Measurements from ENCODE around the gene DPYD.
"Not testable (repeated sequence)": the region's sequence is repeated elsewhere in the genome, so short reads cannot be mapped to it uniquely, and the experiment has no call there.

The DPYD gene

DNA sequence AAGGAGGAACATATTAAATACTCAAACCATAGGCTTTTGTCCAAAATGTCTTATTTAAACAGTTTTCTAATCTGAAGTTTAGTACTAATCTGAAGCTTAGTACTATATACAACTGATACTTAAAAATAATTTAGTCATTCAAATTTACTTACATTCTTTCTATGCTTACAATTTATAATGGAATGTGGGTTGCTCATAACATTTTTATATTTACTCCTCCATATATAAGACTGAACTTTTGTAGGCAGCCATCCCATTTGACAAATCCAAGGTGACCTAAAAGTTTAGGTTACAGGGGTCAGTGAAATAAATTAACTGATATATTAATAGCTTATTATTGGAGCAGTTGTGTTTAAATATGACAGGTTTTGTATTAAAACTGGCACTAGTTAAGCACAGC, 570.6 kb downstream of the DPYD start:
- peak; percentile 62 for DNase-seq

DNA sequence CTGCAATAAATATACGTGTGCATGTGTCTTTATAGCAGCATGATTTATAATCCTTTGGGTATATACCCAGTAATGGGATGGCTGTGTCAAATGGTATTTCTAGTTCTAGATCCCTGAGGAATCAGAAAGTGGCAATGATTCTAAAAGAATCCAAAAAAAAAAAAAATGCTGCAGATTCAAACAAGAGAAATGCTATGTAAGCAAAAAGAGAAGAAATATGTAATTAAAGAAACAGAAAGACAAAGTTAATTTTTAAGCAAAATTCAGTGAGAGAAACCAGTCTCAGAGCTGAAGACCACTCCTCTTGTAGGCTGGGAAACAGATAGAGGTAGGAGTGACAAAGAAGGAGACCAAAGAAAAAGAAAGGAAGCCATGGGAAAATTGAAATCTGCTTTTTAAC, 571.0 kb downstream of the DPYD start:
- DNase-seq, result not testable (repeated sequence)

DNA sequence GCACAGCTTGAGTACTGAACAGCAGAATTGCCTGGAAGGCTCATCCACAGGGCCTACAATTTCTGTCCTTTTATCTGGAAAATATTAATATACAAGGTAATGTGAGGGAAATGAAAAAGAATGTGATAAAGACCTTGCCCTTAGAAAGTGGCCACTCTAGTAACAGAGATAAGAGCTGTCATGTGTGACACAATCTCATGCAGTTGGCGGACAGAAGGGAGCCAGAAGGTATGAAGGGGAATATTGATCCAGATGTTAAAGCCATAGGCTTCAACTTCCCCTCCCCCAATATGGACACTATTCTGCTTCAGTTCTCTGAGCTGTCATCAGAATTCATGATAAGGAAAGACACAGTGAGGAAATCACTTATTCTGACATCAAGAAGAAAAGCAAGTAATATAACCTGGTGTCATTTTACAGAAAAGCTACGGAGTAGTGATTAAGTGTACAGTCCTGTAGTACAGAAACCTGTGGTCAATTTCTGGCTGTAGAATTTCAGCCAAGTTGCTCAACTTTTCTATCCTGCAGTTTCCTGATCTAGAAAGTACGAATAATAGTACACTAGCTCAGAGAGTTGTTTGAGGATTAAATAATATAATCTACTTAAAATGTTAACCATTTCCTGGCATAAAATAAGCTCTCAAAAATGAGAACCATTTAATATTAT, 572.1 kb downstream of the DPYD start:
- DNase-seq, result peak; percentile 73

DNA sequence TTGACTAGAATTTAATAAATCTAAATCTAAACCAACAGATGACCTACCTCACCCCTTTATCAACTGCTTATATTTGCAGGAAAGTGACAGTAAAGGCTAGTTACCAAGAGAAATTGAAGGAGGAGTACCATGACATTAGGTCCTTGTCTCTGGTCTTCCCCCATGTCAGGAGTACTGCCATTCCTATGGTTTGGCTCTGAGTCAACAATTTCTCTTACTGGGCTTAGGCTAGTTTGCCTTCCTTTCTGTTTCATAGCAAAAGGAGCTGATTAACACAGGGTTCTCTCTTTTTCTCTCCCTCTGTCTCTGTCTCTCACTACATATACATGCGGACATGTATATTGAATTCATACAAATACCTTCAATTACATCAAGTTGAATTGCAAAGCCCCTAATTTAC, 579.9 kb downstream of the DPYD start:
- peak; percentile 71 for DNase-seq

DNA sequence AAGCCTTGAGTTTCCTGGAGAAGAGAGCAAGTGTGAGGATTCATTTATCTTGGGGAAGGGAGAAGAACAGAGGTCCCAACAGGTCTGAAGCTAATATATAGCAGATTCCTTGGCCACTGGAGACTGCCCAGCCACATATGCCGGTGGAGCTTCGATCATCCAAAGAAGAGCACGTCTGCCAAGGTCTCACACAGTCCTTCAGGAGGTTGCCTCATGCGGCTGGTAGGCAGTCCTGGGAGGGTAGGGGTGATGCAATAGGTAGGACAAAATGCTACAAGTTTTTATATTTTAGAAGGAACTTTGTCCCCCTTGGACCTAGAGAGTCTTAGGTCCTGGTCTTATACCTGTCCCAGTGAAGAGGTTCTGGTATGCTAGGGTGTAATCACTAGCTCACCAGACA, 582.5 kb downstream of the DPYD start:
- DNase-seq, result no peak

DNA sequence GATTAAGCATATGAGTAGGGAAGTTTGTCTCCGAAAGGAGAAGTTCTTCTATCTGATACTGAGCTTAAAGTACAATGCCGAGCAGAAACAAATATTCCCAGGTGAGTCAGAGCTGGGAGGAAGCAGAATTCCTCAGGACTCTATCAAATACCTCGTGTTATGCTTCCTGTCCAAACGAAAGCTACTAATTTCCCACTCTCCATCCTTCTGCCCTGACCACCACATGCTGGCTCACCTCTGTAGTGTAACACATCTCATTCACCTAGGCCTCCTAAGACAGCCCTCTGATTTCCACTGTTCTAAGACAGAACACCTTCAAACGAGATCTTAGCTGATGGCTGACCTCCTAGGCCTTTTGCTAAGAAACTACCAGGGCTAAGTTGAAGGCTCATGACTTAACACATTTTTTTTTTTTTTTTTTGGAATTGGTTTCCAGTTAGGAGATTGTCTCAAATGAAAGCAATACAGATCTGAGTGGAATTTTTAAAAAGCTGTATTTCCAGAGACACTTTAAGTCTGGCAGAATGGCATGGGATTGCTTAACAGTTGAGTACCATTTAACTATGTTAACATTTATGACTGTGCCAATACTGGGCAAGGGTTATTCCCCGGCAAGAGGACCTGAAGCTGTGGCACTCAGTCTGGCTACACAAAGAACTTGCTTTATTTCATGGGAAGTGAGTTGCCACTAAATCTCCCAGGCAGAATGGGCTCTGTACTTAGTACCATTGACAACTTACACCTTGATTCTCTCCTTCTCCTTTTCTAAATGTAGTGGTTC, 583.4 kb downstream of the DPYD start:
- no peak for DNase-seq

DNA sequence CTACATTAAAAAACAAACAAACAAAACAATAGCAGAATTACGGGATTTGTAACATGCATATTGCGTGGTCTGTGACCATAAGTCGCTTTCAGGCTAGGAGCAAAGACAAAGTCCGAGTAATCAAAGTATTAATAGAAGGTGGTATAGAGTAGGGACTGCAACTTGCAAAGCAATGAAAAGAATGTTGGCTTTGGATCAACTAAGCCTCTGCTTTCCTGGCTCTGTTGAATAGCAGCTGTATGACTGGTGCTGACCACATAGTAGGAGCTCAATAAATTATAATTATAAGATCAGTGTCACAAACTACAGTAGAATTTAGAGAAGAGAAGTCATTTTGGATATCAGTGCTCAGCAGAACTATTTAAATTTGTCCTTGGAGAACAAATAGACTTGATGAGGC, 586.4 kb downstream of the DPYD start:
- peak; percentile 86 for DNase-seq

DNA sequence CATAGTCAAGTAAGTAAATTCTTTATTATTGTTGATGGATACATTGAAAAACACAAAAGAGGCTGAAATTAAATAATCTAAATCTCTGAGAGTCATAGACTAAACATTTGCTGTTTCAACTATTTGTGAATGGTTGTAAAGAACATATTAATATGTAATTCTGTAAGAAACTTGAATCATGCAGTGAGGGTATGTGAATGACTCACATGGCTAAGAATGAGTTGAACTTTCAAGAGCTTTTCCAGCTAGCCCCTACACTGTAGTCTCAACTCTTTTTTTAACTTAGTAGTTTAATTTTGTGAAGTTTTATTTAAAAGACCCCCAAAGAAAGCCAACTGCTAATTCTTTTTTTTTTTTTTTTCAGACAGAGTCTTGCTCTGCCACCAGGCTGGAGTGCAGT, 588.1 kb downstream of the DPYD start:
- DNase-seq, result peak; percentile 83

DNA sequence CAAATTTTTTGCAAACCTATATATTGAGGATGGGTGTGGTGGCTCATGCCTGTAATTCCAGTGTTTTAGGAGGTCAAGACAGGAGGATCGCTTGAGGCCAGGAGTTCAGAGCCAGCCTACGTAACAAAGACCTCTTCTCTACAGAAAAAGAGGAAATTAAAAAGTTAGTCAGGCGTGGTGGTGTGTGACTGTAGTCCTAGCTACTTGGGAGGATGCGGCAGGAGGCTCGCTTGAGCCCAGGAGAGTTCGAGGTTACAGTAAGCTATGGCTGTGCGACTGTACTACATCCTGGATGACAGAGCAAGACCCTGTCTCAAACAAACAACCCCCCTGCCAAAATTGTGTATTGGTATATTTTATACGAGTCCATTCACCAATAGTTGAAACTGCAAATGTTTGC, 589.7 kb downstream of the DPYD start:
- DNase-seq, result no peak

DNA sequence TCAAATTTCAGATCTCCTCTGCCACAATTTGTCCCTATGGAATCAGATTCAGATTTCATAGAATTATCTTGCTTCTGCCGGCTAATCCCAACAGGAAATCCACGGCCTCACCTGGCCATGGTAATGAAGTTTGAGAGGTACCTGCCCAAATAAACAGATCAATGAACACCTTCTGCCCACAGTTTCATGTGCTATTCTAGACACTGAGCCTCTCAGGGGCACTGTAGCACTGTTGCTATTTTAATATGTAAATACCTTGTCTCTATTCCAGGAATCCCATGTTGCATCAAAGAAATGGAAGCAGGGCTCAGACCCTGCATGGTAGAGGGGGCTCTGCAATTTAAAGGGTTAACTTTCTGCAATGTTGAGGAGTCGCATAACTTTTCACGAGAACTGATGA, 606.1 kb downstream of the DPYD start:
- no peak for DNase-seq

DNA sequence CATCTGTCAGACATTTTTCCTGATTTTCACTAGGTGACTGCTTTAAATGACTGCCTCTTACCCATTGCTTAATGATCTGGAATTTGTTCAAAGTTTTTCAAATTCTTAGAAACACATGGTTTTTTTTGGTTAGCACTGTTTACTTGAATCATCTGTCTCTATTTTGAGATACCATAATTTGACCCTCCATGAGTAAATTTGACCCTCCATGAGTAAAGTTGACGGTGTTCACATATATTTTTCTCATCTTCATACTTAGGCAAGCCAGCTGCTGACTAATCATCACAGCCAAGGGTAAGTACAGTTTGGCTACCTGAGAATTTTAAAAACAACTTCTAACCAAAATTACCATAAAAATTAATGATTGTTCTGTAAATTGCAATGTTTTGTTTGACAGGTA, 612.7 kb downstream of the DPYD start:
- DNase-seq, result peak; percentile 93

DNA sequence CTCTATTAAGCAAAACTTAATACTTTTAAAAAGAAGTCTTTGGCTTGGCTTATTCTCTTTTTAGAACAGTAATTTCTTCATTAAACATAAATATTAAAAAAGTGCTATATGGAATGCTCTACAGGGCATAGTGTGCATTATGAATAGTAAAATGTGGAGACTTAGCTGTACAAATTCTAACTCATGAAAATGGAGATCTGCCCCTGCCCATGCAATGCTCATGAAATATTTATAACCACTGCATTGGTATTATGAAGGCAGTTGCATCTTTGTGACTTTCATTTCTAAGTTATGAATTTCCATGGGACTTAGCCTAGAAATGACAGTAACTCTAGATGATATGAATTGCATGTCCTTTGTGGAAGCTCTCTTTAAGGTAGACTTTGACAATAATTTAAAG, 613.3 kb downstream of the DPYD start:
- no peak for DNase-seq

DNA sequence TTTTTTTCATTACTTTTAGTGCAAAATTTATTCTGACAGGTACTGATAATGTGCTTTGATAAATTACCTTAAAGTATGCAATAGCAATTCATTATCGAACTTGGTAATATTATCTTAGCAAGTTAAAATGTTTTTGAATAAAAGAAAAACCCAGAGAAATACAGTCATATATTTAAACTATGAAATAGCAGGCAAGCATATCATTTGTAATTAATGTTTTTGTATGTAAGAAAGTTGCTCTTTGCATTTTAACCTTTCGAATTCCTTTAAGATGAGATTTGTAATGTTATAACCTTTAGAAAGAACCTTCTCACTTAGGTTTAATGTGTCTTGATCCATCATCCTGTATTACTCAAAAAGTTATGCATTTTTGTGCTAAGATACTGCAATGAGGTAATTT, 613.7 kb downstream of the DPYD start:
- peak; percentile 17 for DNase-seq

DNA sequence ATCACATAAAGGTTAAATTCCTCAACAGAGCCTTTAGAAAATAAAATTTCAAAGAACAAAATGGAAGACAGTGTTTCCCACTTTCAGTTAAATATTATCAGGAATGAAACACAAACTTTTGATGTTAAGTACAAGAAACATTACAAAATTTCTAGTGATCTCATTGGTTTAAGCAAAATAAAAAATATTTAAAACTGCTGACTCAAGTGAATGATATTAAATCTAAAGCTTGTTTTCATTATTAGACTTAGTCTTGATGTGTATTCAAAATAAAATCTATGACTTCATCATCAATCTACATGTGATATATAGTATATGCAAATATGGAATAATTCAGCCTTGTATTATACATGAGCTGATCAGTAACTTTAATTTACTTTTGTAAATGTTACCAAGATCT, 614.3 kb downstream of the DPYD start:
- no peak for DNase-seq

DNA sequence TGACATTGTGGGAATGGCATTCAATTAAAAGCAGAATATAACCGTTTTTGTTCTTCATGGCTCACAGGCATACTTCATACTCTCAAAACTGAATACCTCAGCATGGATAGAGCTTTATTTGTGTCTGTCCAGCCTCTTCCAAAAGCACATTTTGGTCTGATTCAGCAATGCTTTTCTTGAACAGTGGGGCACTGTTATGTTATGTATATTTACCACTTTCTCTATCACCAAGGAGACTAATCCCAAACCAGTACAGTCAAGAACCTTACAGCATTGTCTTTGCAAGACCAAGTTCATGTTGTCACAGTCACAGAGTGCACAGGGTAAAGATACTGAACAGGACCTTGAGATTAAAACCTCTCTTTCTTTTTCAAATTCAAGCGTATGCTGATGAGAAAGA, 616.5 kb downstream of the DPYD start:
- DNase-seq, result no peak

DNA sequence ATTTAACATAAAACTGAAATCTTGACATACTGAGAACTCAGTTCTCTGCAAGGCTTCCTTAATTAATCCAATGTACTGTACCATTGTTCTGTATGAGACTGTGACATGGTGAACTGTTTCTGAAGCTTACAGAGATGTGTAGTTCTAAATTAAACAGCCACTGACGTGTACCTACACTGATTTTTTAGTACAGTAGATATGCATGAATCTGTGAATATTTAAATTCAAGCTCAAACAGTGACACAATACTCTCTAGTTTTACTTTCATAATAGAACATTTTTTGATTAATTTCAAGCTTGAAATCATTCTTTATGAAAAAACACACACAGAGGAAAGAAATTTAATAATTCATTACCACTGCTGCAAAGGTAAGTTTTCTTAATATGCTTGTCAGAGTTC, 621.9 kb downstream of the DPYD start:
- DNase-seq, result no peak

DNA sequence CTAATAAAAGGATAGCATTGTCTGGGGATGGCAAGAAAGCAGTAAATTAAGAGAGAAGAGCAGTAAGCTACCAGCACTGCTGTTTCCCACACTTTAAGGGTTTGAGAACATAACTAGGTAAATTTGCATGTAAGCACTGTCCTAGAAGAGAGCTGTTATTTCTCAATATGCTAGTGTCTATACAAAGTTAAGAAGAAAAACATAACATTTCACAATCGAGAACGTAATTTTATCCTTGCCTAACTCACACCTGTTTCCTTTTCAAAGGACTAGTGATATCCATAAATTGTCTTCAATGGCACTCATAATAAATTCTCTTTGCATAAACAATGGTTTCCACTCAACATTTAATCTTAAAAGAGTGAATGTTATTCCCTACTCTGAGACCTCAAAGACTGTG, 623.2 kb downstream of the DPYD start:
- no peak for DNase-seq

DNA sequence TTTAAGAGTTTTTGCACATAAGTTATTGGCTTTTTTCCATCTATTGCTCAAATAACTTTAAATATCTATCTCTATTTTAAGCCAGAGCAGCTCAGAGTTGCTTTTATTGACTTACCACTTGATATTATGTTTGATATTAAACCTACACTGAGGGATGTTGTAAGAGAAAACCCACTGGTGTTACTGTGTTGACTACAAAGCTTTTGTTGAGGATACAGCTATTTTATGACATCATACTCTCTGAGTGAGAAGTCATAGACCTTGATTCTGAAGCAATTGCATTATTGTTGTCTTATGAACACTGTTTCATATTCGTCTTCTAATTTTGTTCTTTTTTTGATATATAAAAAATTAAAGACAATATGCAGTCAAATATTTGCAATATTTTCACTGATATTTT, 638.9 kb downstream of the DPYD start:
- no peak for DNase-seq

DNA sequence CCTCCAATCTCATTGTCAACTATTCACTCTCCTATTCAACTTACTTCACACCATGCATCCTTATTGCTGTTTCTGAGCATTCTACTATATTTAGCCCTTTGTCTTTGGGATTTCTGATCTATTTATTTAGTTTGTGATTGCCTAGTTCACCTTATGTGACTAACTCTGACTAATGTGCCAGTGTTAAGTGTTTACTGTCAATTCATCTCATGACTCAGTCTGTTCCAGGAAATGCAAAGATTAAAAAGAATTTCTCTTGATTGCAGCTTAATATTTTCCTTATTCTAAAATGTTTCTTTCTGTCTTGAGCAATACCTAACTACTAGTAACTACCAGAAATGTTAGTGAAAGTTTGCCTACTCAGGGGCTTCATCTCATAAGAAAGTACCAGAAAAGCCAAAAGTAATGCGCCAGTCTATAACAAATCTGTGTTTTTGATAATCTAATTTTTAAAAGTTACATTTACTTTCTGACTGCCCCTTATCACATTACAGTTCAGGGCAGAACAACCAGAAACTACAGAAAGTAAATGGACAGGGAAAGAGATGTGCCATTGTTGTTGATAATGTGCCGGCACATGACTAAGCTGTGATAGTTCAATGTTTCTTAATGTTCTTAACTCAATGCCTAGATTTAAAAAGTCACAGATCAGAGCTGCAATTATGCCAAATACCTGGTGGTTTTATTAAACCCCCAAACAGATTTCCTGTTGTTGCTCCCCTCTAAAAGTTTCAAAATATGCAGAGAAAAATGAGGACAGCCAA, 642.8 kb downstream of the DPYD start:
- peak; percentile 93 for DNase-seq

DNA sequence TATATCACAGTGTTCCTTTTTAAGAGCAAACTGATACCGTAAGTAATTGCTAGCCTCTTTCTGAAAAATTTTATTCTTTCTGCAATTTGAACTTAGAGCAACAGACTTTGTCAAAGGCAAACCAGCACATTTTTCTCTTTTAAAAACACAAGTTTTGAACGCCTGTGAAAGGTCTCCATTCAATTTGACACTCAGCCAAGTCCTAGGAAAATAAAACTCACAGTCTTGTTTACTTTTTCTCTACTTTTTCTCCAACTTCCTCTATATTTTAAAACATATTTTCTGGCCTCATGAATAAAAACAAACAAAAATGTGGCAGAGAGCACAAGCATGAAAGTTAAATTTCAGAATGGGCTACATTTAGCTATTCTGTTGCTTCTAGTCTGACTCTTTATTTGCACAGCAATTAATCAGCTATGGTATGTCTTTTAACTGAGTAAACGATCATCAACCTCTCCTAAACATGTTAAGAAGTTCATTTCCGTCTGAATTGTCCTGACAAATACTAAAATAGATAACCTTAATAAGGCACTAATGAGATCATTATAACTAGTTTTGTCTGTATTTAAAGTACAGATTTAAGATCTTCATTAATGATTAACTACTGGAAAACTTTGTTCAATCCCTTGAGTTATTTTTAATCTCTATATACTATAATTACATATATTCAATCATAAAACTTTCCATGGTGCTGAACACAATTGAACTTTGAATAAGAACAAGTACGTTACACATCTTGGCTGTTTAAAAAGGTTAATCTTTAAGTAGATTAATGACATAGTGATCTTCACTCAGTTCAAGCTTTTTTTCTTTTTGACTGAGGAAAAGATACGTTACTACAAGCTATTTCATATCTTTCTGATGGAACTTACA, 648.7 kb downstream of the DPYD start:
- DNase-seq, result no peak

DNA sequence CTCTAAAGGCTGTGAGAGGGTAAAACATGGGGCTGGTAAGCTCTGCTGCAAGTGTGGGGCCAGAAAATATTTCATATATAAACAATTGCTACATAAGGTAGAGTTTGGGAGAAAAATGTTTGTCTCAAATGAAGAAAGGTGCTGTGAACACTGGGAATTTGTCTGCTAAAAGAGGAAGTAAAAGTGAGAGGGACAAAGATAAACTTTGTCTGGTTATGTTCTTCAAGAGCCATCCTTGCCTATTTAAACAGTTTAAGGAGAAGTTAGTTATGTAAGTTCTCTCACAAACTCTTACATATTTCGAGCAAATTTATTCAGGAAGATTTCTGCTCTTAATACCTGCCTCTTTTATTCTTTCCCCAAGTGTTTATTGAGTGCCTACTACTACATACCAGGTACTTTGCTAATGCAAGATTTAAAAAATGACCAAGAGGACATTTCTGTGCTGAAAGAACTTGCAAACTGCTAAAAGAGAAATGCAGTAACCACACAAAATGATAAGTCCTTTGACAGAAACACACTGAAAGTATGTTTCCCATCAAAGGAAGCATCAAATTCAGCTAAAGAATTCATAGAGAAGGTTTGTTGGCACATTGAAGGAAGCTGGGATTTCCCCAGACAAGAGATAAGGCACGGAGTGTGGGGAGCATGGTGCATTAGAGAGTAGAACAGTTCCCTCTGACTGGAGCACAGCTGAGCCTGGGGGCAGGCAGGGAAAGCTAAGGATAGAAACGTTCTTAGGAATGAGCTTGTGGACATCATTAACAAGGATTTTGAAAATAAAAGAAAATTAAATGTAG, 650.1 kb downstream of the DPYD start:
- DNase-seq, result no peak

DNA sequence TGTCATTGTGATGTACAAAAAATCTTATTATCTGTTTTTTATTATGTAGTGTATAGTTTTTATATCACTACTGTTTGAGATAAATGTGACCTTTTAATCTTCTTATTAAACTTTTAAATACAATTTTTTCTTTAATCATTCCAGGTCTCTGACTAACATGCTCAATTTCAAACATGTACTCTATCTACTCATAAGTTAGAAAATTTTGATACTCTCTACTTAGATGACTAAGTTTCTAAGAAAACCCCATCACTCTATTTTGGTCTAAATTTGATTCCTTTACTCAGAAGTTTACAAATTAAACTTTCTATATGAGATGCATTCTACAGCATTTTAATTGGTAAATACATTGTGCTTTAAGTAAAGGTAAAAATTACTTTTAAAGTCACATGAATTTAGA, 655.2 kb downstream of the DPYD start:
- DNase-seq, result no peak

Data from HCEC 1CT (cell line).